RWPE2 (cell line): ENCODE data around the gene OR4F15.

Experiments used
- ATAC-seq: fragments of 200-7000 bp; cut with Tn5 transposase; 3 replicates; pipeline ENCODE4 v1.9.1; 2021; ENCODE audit warnings: low read depth
- DNase-seq: peaks from one replicate; pipeline ENCODE4 v3.0.0-alpha.2; 2020; ENCODE audit warnings: low spot score
- H3K27ac ChIP-seq: fragments of 450-650 bp; 2 replicates; pipeline ENCODE4 v1.5.1; 2017; ENCODE audit warnings: mild to moderate bottlenecking; ENCODE audit not compliant: poor library complexity, severe bottlenecking
- H3K27me3 ChIP-seq: fragments of 250-450 bp; sonication (Bioruptor Pico); 2 replicates; pipeline ENCODE4 v1.5.1; 2021; ENCODE audit warnings: mild to moderate bottlenecking, moderate library complexity; ENCODE audit not compliant: insufficient read depth, poor library complexity, severe bottlenecking
- H3K36me3 ChIP-seq: fragments of 250-450 bp; sonication (Bioruptor Pico); 2 replicates; pipeline ENCODE4 v1.5.1; 2020; ENCODE audit warnings: low read depth, mild to moderate bottlenecking, moderate library complexity
- H3K4me1 ChIP-seq: fragments of 250-450 bp; sonication (Bioruptor Pico); 2 replicates; pipeline ENCODE4 v1.5.1; 2021; ENCODE audit warnings: mild to moderate bottlenecking, moderate library complexity; ENCODE audit not compliant: insufficient read depth, poor library complexity, severe bottlenecking
- H3K4me3 ChIP-seq: fragments of 250-450 bp; sonication (Bioruptor Pico); 2 replicates; pipeline ENCODE4 v1.5.1; 2021; ENCODE audit warnings: mild to moderate bottlenecking, moderate library complexity; ENCODE audit not compliant: severe bottlenecking
- H3K9me3 ChIP-seq: fragments of 250-450 bp; sonication (Bioruptor Pico); 2 replicates; pipeline ENCODE4 v1.5.1; 2021; ENCODE audit warnings: mild to moderate bottlenecking, moderate library complexity; ENCODE audit not compliant: severe bottlenecking
- TF ChIP-seq, protein P1 (sequence below): fragments of 450-650 bp; IDR thresholded peaks from one replicate; pipeline ENCODE4 v1.5.1; 2017; ENCODE audit warnings: mild to moderate bottlenecking, moderate library complexity; ENCODE audit not compliant: poor library complexity, severe bottlenecking

The OR4F15 gene

DNA sequence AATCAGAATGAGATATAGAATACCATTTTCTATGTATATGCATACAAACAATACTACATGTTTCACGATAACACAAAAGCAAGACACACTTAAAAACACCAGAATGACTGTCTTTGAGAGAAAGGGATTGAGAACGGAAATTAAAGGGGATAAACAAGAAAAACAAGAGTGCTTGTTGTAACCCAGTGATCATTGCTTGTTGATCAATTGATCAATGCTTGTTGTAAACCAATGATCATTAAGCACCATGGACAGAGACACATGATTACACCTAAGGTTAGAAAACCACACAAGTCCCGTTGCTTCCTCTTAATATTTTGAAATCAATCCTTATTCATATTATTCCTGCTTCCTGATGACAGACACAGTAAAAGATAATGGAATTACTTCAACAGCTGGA, 1.1 kb upstream of the OR4F15 start:
- Histone ChIP-seq H3K9me3 (no peaks in the 10 kb centered on the region), H3K4me1 (peaks cover 5% of the 10 kb centered on the region), H3K4me3 (no peak overlapping the region), H3K27ac (no peak overlapping the region), H3K27me3 (peaks cover 38% of the 10 kb centered on the region), H3K36me3 (no peaks in the 10 kb centered on the region)
- DNase-seq = no peak
- TF ChIP-seq, protein P1, sequence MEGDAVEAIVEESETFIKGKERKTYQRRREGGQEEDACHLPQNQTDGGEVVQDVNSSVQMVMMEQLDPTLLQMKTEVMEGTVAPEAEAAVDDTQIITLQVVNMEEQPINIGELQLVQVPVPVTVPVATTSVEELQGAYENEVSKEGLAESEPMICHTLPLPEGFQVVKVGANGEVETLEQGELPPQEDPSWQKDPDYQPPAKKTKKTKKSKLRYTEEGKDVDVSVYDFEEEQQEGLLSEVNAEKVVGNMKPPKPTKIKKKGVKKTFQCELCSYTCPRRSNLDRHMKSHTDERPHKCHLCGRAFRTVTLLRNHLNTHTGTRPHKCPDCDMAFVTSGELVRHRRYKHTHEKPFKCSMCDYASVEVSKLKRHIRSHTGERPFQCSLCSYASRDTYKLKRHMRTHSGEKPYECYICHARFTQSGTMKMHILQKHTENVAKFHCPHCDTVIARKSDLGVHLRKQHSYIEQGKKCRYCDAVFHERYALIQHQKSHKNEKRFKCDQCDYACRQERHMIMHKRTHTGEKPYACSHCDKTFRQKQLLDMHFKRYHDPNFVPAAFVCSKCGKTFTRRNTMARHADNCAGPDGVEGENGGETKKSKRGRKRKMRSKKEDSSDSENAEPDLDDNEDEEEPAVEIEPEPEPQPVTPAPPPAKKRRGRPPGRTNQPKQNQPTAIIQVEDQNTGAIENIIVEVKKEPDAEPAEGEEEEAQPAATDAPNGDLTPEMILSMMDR = no peak
- ATAC-seq = no peak

DNA sequence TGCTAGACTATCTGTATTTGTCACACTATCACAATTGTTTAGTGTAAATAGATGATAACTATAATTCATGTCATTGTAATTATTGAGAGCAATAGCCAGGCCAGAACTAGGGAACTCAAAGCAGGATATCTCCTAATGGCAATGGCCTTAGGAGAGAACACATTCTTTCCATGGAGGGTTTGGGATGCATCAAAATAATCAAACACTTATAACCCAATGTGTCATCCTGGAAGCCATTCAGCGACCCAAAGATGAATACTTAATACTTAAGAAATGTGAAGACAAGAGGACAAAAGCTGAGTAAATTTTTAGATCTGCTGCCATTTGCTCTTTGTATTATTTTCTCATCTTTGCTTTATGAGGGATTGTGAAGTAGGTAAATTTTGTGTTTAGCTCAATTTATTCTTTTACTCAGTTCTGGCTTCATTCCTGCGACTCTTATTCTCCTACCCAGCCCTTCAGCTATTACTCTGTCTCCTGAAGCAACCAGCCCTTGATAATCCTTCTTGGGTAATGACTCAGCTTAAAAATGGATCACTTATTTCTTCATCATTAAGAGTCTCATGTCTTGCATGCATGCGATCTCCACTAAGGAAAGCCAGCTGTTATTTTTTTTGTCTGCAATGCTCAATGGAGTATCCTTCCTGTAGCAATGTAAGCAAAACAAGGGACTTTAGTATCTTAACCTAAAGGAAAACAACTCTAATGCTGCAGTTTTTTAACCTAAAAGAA, 2.0 kb downstream of the OR4F15 start:
- peaks cover 59% of the 10 kb centered on the region for H3K27me3 ChIP-seq
- H3K27ac ChIP-seq = no peak overlapping the region
- TF ChIP-seq, protein P1 = no peak
- H3K36me3 ChIP-seq = no peaks in the 10 kb centered on the region
- H3K4me3 ChIP-seq = no peak overlapping the region
- ATAC-seq (no peak), DNase-seq (no peak)
- no peaks in the 10 kb centered on the region for H3K9me3 ChIP-seq
- H3K4me1 ChIP-seq = no peaks in the 10 kb centered on the region

DNA sequence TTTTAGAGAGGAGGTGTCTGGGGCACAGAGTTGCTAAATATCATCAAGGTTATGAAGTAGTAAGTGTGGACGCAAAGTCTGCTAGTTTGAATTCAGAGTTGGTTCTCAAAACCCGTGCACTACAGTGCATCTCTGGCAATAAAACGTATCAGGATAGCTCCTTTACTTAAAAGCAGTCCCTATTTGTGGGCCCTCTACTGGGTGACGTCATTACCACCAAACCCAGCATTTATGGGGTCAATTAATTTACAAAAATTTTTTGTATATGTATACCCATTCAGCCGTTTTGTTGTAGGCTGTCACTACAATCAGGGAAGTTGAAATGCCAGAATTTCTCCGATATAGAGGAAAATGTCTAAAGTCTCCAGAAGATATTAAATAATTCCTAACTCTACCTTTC, 8.8 kb downstream of the OR4F15 start:
- H3K4me1 ChIP-seq = no peaks in the 10 kb centered on the region
- H3K9me3 ChIP-seq = no peaks in the 10 kb centered on the region
- no peak overlapping the region for H3K27ac ChIP-seq
- H3K4me3 ChIP-seq = no peak overlapping the region
- no peak for ATAC-seq
- TF ChIP-seq, protein P1 = no peak
- no peak for DNase-seq
- H3K36me3 ChIP-seq = no peaks in the 10 kb centered on the region
- H3K27me3 ChIP-seq = peaks cover 48% of the 10 kb centered on the region

DNA sequence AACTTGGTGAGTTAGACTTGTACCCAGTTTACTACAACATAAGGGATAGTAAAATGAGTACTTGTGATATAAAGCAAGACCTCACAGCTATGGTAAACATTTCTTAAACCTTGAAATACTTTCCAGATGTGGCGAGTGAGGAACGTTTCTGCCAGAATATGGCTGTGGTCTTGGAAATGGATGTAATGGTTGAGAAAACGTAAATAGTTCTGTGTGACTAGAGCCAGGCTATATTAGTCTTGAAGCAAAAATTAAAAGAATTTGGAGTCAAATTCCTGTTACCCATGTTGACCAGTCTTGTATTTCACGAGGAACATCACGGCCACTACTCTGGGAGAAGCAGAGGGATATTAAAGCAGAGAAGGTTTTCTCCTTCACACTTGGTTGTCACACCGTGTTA, 15.3 kb downstream of the OR4F15 start:
- ATAC-seq = no peak
- TF ChIP-seq, protein P1 = no peak
- no peaks in the 10 kb centered on the region for H3K4me1 ChIP-seq
- H3K27me3 ChIP-seq = peaks cover 57% of the 10 kb centered on the region
- no peaks in the 10 kb centered on the region for H3K9me3 ChIP-seq
- no peak overlapping the region for H3K27ac ChIP-seq
- DNase-seq = no peak
- H3K4me3 ChIP-seq = no peak overlapping the region
- no peaks in the 10 kb centered on the region for H3K36me3 ChIP-seq

DNA sequence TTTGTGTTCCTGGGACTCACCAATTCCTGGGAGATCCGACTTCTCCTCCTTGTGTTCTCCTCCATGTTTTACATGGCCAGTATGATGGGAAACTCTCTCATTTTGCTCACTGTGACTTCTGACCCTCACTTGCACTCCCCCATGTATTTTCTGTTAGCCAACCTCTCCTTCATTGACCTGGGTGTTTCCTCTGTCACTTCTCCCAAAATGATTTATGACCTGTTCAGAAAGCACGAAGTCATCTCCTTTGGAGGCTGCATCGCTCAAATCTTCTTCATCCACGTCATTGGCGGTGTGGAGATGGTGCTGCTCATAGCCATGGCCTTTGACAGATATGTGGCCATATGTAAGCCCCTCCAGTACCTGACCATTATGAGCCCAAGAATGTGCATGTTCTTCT, 16.8 kb downstream of the OR4F15 start:
- no peak for ATAC-seq
- Histone ChIP-seq H3K27ac (no peak overlapping the region), H3K27me3 (peaks cover 52% of the 10 kb centered on the region), H3K4me1 (no peaks in the 10 kb centered on the region), H3K4me3 (no peak overlapping the region), H3K36me3 (no peaks in the 10 kb centered on the region), H3K9me3 (no peaks in the 10 kb centered on the region)
- no peak for DNase-seq
- TF ChIP-seq, protein P1 = no peak
